Stimulated activated CD4-positive, alpha-beta T cell treated with anti-CD3 and anti-CD28 coated beads, Interleukin-1b, Interleukin-23, amount 100 ng/mL, for 24 hours (primary cell): ENCODE data around the gene UBE2E2.

Experiments used
- DNase-seq, 4 experiments: peaks; one replicate each; pipeline ENCODE4 v3.0.0-alpha.2; 2020; ENCODE audit warnings: low read depth in 4 of 4, low spot score in 1 of 4

The UBE2E2 gene

GRCh38 chr3:23435318-23435717, 232.2 kb downstream of the UBE2E2 start:
- no peak for DNase-seq

GRCh38 chr3:23435904-23436303, 232.8 kb downstream of the UBE2E2 start:
- DNase-seq, result no peak

GRCh38 chr3:23437484-23438145, 234.5 kb downstream of the UBE2E2 start:
- DNase-seq, result no peak

- no peak for DNase-seq
Observed at GRCh38 chr3:23438657-23439056, 235.5 kb downstream of the UBE2E2 start.

- no peak for DNase-seq
Observed at GRCh38 chr3:23439080-23439479, 236.0 kb downstream of the UBE2E2 start.

DNA sequence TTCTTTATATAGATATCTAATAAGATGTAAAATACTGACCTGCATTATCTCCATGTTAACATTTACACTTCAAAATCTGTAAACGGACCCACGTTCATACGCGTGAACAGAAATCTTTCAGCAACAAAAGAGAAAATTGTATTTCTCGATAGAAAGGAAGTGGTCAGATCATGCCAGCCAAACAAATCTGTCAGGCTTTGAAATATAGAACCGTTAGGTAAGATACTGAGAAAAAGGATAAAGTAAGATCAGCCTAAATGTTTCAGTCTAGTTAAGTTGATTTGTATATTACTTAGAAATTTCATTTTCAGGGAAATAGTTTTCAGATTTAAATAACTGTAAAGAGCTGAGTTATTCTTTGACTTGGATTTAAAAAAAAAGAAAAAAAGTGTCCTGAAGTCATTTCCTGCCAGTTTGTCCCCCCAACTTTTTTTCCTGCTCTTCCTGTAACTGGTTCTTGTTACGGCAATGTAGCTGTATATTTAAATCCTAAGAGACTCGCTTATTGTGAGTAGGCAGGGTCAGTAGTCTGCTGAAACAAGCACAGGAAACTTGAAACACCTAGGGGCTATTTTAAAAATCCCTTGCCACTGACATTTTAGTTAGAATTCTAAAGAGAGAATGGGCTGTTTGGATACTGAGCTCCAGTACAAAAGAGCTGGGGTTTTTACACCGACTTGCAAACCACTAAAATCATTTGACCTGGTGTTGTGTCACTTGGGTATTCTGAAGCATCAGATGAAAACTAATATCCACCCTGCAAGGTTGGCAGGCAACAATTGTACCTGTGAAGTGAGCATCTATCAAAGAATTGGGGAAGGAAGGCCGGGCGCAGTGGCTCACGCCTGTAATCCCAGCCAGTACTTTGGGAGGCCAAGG, 237.5 kb downstream of the UBE2E2 start:
- DNase-seq, result no peak

DNA sequence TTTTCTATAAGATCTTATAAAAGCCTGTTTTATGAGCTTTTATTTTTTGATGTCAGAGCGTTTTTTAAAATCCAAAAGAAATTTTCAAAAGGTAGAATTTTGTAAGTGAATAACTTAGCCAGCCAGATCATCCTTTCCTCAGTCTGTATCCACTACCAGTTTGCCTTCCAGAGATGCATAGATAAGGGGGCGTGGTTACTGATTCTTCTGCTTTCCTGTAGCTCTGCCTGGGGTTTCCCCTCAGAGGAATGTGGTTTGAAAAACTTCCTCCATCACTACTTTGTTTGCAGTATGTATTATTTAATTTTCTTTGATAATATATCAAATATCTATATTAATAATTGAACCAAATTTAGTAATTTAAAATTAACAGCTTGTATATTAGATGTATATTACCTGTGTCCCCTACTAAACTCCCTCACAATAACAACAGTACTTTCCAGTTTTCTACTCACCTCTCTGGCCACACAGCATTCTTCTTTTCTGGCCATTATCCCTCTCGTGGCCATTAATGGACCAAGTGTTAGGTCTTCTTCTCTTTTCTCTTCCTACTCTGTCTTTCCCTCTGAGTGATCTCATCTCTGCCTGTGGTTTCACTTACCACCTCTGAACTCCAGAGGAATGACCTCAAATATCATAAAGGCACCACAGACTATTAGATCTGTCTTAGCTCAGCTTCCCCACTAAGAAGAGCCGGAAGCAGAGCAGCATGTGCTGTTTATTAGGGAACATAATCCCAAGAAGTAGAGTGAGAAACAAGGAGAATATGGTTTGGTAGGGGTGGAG, 239.7 kb downstream of the UBE2E2 start:
- peak in 1 of 4 experiments; percentile 8 for DNase-seq

- DNase-seq, result no peak
Observed at GRCh38 chr3:23444386-23444785, 241.3 kb downstream of the UBE2E2 start.

GRCh38 chr3:23446301-23446700, 243.2 kb downstream of the UBE2E2 start:
- no peak for DNase-seq

- DNase-seq, result no peak
Observed at GRCh38 chr3:23448998-23449537, 245.9 kb downstream of the UBE2E2 start.

GRCh38 chr3:23450051-23450450, 246.9 kb downstream of the UBE2E2 start:
- DNase-seq, result no peak

DNA sequence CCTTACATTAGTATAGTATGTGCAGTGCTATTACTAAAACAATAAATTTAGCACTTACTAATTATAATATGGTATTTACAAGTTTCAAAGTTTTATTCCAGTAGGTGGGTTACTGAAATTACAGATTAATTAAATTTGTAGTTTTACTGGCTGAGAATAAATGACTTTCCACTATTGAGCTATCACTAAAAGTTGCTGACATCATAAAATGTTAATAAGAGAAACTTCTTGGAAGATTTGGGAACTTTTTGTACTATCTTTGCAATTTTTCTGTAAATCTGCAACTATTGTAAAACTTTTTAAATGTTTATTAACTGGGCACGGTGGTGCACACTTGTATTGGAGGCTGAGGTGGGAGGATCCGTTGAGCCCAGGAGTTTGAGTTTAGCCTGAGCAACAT, 247.7 kb downstream of the UBE2E2 start:
- no peak for DNase-seq

- no peak for DNase-seq
Observed at GRCh38 chr3:23452408-23452807, 249.3 kb downstream of the UBE2E2 start.

DNA sequence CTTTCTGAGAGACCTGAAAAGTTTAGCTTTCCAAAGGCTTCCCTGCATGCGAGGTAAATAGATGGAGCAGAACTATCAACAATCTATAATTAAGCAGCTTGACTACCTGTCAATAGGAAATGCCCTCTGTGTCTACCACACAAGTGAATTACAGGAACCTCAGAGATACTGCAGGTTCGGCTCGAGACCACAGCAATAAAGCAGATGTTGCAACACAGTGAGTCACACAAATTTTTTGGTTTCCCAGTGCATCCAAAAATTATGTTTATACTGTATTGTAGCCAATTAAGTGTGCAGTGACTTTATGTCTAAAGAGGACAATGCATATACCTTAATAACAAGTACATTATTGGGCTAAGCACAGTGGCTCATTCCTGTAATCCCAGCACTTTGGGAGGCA, 252.0 kb downstream of the UBE2E2 start:
- DNase-seq, result no peak

- no peak for DNase-seq
Observed at GRCh38 chr3:23455775-23456174, 252.6 kb downstream of the UBE2E2 start.

DNA sequence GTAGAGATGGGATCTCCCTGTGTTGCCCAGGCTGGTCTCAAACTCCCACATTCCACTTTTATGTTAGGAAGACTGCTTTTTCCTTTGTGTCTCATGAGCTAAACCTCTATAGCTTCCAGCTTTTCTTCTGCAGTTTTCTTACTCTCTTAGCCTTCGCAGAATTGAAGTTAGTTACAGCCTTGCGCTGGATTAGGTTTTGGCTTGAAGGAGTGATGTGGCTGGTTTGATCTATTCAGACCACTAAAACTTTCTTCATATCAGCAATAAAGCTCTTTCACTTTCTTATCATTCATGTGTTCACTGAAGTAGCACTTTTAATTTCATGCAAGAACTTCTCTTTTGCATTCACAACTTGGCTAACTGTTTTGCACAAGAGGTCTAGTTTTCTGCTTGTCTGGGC, 254.6 kb downstream of the UBE2E2 start:
- DNase-seq, result no peak

DNA sequence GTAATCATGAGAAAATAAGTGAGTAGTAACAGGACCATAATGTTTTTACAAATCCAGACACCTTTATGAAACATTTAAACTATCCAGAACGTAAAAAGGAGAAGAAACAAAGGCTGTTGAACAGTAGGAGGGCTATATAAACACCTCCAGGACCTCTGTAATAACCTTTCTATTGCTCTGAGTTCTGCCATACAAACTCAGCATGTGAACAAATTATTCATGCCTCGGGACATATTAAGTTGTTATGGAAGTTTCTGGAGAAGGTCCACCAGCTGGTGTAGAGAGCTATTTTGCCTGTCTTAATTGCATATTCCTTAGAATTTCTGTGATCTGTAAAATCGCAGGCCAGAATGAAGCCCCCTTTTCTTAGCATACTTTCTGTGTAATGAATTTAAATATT, 256.3 kb downstream of the UBE2E2 start:
- DNase-seq, result no peak

GRCh38 chr3:23459889-23460546, 256.9 kb downstream of the UBE2E2 start:
- DNase-seq, result no peak

GRCh38 chr3:23461069-23461468, 257.9 kb downstream of the UBE2E2 start:
- no peak for DNase-seq

GRCh38 chr3:23463791-23464190, 260.7 kb downstream of the UBE2E2 start:
- DNase-seq, result no peak

GRCh38 chr3:23465569-23465968, 262.4 kb downstream of the UBE2E2 start:
- DNase-seq, result no peak
